CD4-positive, alpha-beta memory T cell (primary cell): ENCODE measurements around the gene HNRNPU. TPM values are rescaled to one million over a fixed set of nuclear protein-coding genes. Genes with fewer than 3 reads are reported as not detected.

Experiments
- CTCF ChIA-PET: fragments of 350-600 bp; sonication (Branson Sonifier 250); formaldehyde crosslinking; loops from one replicate; lab custom pipeline; 2021; ENCODE audit warnings: inconsistent platforms; ENCODE audit not compliant: partially characterized antibody; lab: Charles Lee
- POLR2A ChIA-PET: fragments of 350-600 bp; sonication (Branson Sonifier 250); formaldehyde crosslinking; loops from one replicate; lab custom pipeline; 2021; ENCODE audit not compliant: partially characterized antibody; lab: Charles Lee
- DNase-seq, 5 donors: peaks; one replicate each; pipeline versions ENCODE4 v3.0.0 to v3.0.0-alpha.2; 2020 to 2022; ENCODE audit warnings: mixed read lengths in 1 of 5
- H3K27ac ChIP-seq: one replicate; pipeline ENCODE4 v1.7.0; 2013; ENCODE audit warnings: low read depth, low read length
- H3K27me3 ChIP-seq: 2 replicates; pipeline ENCODE4 v1.7.0; 2013; ENCODE audit warnings: mild to moderate bottlenecking, low read length, moderate library complexity; ENCODE audit not compliant: insufficient read depth
- H3K36me3 ChIP-seq: 2 replicates; pipeline ENCODE4 v1.7.0; 2013; ENCODE audit warnings: mild to moderate bottlenecking, low read length, moderate library complexity; ENCODE audit not compliant: insufficient read depth
- H3K4me1 ChIP-seq: 2 replicates; pipeline ENCODE4 v1.7.0; 2013; ENCODE audit warnings: mild to moderate bottlenecking, low read length, moderate library complexity; ENCODE audit not compliant: insufficient read depth
- H3K4me3 ChIP-seq, 2 donors: one replicate each; pipeline ENCODE4 v1.7.0; 2013; ENCODE audit warnings: low read length in 2 of 2, mild to moderate bottlenecking in 1 of 2
- H3K9me3 ChIP-seq, 2 donors: one replicate each; pipeline ENCODE4 v1.7.0; 2013; ENCODE audit warnings: low read length in 2 of 2, control low read depth in 1 of 2; ENCODE audit not compliant: control insufficient read depth in 1 of 2
- H3K27ac Mint-ChIP-seq, 7 donors: one replicate each; pipeline ENCODE4 v1.8.0; 2020 to 2021; ENCODE audit warnings: mixed read lengths in 7 of 7, mild to moderate bottlenecking in 6 of 7, inconsistent platforms in 3 of 7, moderate library complexity in 3 of 7
- H3K27me3 Mint-ChIP-seq, 2 donors: one replicate each; pipeline ENCODE4 v1.8.0; 2020 to 2021; ENCODE audit warnings: mixed read lengths in 2 of 2
- H3K36me3 Mint-ChIP-seq, 2 donors: one replicate each; pipeline ENCODE4 v1.8.0; 2020 to 2021; ENCODE audit warnings: mixed read lengths in 2 of 2, inconsistent platforms in 1 of 2, mild to moderate bottlenecking in 1 of 2
- H3K4me1 Mint-ChIP-seq, 4 donors: one replicate each; pipeline ENCODE4 v1.8.0; 2020 to 2021; ENCODE audit warnings: mixed read lengths in 4 of 4, mild to moderate bottlenecking in 1 of 4
- H3K4me3 Mint-ChIP-seq, 8 donors: one replicate each; pipeline ENCODE4 v1.8.0; 2020 to 2021; ENCODE audit warnings: mixed read lengths in 8 of 8, mild to moderate bottlenecking in 7 of 8, moderate library complexity in 6 of 8, inconsistent platforms in 3 of 8
- H3K9me3 Mint-ChIP-seq, 8 donors: one replicate each; pipeline ENCODE4 v1.8.0; 2020 to 2021; ENCODE audit warnings: mixed read lengths in 8 of 8, mild to moderate bottlenecking in 5 of 8, inconsistent platforms in 3 of 8, moderate library complexity in 1 of 8
- intact Hi-C: fragments of 100-400 bp; cut with micrococcal nuclease; formaldehyde crosslinking; loops from one replicate; pipeline ENCODE4 v1.15.1; 2023
- polyA plus RNA-seq, 2 donors: library from polyadenylated mRNA; unstranded; fragments of 300-500 nt; fragmentation: Illumina TruSeq; gene quantifications; one replicate each; pipeline ENCODE4 v1.2.3, GENCODE V29; 2021
- total RNA-seq, 2 experiments: library from RNA; stranded (reverse); gene quantifications; one replicate each; pipeline ENCODE4 v1.2.3, GENCODE V29; 2021

Gene HNRNPU
- total and polyA plus RNA-seq, 4 experiments from 2014 or later: 126 to 385 (median 363) TPM

- POLR2A ChIA-PET: interaction anchor here (0.7 to 25.4 kb wide), 18 partner anchors 8 to 1608 kb away, joined by 3 to 1465 read pairs (median 8); partner anchors contain the start of genes ADSS2, CATSPERE, CEP170 and COX20
- H3K27me3 ChIP-seq: no peaks in the 10 kb centered on the region
Measured at GRCh38 chr1:244862699-244863490, 1.4 kb downstream of the HNRNPU start.

GRCh38 chr1:244862354-244862698 lies 2.0 kb downstream of the HNRNPU start:
- peak in 2 of 5 donors; percentile 62 to 69 for DNase-seq
- peaks cover 44 to 90% (median 57%) of the 10 kb centered on the region in 4 donors for H3K4me1 Mint-ChIP-seq
- intact Hi-C loops: loop anchor here (1.0 to 10.0 kb wide), 5 partner anchors 8 to 1705 kb away; partner anchors contain the start of genes CNST and TFB2M
- no peaks in the 10 kb centered on the region for H3K9me3 ChIP-seq
- ChIA-PET POLR2A (interaction anchor here (0.7 to 25.4 kb wide), 12 partner anchors 9 to 450 kb away, joined by 3 to 1465 read pairs (median 15); partner anchors contain the start of genes ADSS2, COX20 and DESI2), CTCF (interaction anchor here (1.2 to 6.5 kb wide), 7 partner anchors 10 to 180 kb away, joined by 3 to 97 read pairs (median 30); partner anchors contain the start of gene COX20)
- H3K27me3 ChIP-seq: no peaks in the 10 kb centered on the region
- H3K27ac ChIP-seq: peak overlapping the region; percentile 99
- H3K4me1 ChIP-seq: peaks cover 60% of the 10 kb centered on the region
- H3K4me3 Mint-ChIP-seq: peak overlapping the region; percentile 91 to 99 (median 94)
- H3K36me3 ChIP-seq: peaks cover 38% of the 10 kb centered on the region
- peak overlapping the region; percentile 64 to 88 for H3K4me3 ChIP-seq
- H3K9me3 Mint-ChIP-seq: peaks cover 0 to 6% (median 0%) of the 10 kb centered on the region in 8 donors
- H3K27me3 Mint-ChIP-seq: peaks cover 0 to 1% of the 10 kb centered on the region in 2 donors
- H3K27ac Mint-ChIP-seq: peak overlapping the region; percentile 95 to 99 (median 97)
- peaks cover 46 to 65% of the 10 kb centered on the region in 2 donors for H3K36me3 Mint-ChIP-seq

More at GRCh38 chr1:244862699-244863490, 1.4 kb downstream of the HNRNPU start:
- H3K4me1 Mint-ChIP-seq: peaks cover 40 to 84% (median 52%) of the 10 kb centered on the region in 4 donors
- Histone ChIP-seq H3K9me3 (no peaks in the 10 kb centered on the region), H3K27ac (peak overlapping the region; percentile 99), H3K4me1 (peaks cover 54% of the 10 kb centered on the region), H3K4me3 (peak overlapping the region; percentile 64 to 88), H3K36me3 (peaks cover 32% of the 10 kb centered on the region)
- peaks cover 40 to 60% of the 10 kb centered on the region in 2 donors for H3K36me3 Mint-ChIP-seq
- CTCF ChIA-PET: interaction anchor here (1.1 to 6.5 kb wide), 7 partner anchors 10 to 179 kb away, joined by 3 to 97 read pairs (median 30); partner anchors contain the start of gene COX20
- intact Hi-C loops: loop anchor here (1.0 to 10.0 kb wide), 6 partner anchors 9 to 1704 kb away; partner anchors contain the start of genes CNST, COX20 and TFB2M
- H3K27ac Mint-ChIP-seq: peak overlapping the region; percentile 95 to 99 (median 97)
- H3K27me3 Mint-ChIP-seq: peaks cover 0 to 1% of the 10 kb centered on the region in 2 donors
- H3K4me3 Mint-ChIP-seq: peak overlapping the region; percentile 91 to 99 (median 96)
- peak; percentile 94 to 96 (median 96) for DNase-seq
- H3K9me3 Mint-ChIP-seq: peaks cover 0 to 6% (median 0%) of the 10 kb centered on the region in 8 donors

GRCh38 chr1:244861683-244862082 lies 2.7 kb downstream of the HNRNPU start:
- Mint-ChIP-seq H3K27me3 (peaks cover 0 to 1% of the 10 kb centered on the region in 2 donors), H3K36me3 (peaks cover 52 to 72% of the 10 kb centered on the region in 2 donors), H3K4me3 (peak overlapping the region; percentile 83 to 99 (median 89)), H3K9me3 (peaks cover 0 to 6% (median 0%) of the 10 kb centered on the region in 8 donors), H3K27ac (peak overlapping the region; percentile 81 to 98 (median 90)), H3K4me1 (peaks cover 45 to 94% (median 61%) of the 10 kb centered on the region in 4 donors)
- H3K4me1 ChIP-seq: peaks cover 66% of the 10 kb centered on the region
- H3K9me3 ChIP-seq: no peaks in the 10 kb centered on the region
- CTCF ChIA-PET: interaction anchor here (0.9 to 6.5 kb wide), 9 partner anchors 9 to 180 kb away, joined by 3 to 97 read pairs (median 6); partner anchors contain the start of gene COX20
- POLR2A ChIA-PET: interaction anchor here (0.7 to 25.4 kb wide), 8 partner anchors 17 to 1120 kb away, joined by 4 to 1465 read pairs (median 29); partner anchors contain the start of genes COX20 and DESI2
- H3K27ac ChIP-seq: peak overlapping the region; percentile 99
- DNase-seq: no peak
- no peaks in the 10 kb centered on the region for H3K27me3 ChIP-seq
- intact Hi-C loops: loop anchor here (1.0 to 10.0 kb wide), 5 partner anchors 7 to 1706 kb away; partner anchors contain the start of genes CNST and TFB2M
- peak overlapping the region; percentile 40 to 64 for H3K4me3 ChIP-seq
- H3K36me3 ChIP-seq: peaks cover 44% of the 10 kb centered on the region

- ChIA-PET POLR2A (interaction anchor here (0.7 to 25.4 kb wide), 7 partner anchors 17 to 1121 kb away, joined by 4 to 1465 read pairs (median 34); partner anchors contain the start of genes COX20 and DESI2), CTCF (interaction anchor here (0.9 to 6.5 kb wide), 8 partner anchors 10 to 181 kb away, joined by 3 to 97 read pairs (median 18); partner anchors contain the start of gene COX20)
- Histone ChIP-seq H3K27ac (peak overlapping the region; percentile 99), H3K9me3 (no peaks in the 10 kb centered on the region), H3K4me3 (peak overlapping the region; percentile 40 to 64), H3K36me3 (peaks cover 50% of the 10 kb centered on the region), H3K4me1 (peaks cover 73% of the 10 kb centered on the region), H3K27me3 (no peaks in the 10 kb centered on the region)
- DNase-seq: no peak
- H3K4me1 Mint-ChIP-seq: peaks cover 46 to 94% (median 60%) of the 10 kb centered on the region in 4 donors
- peak overlapping the region; percentile 81 to 98 (median 90) for H3K27ac Mint-ChIP-seq
- H3K36me3 Mint-ChIP-seq: peaks cover 58 to 78% of the 10 kb centered on the region in 2 donors
- peaks cover 0 to 6% (median 0%) of the 10 kb centered on the region in 8 donors for H3K9me3 Mint-ChIP-seq
- peak overlapping the region; percentile 83 to 99 (median 89) for H3K4me3 Mint-ChIP-seq
- intact Hi-C loops: loop anchor here (5.0 to 10.0 kb wide), 4 partner anchors 59 to 1706 kb away; partner anchors contain the start of genes CNST and TFB2M
- peaks cover 0 to 1% of the 10 kb centered on the region in 2 donors for H3K27me3 Mint-ChIP-seq
Measured at GRCh38 chr1:244860914-244861610, 3.3 kb downstream of the HNRNPU start.

GRCh38 chr1:244860078-244860477 lies 4.3 kb downstream of the HNRNPU start:
- peaks cover 51 to 94% (median 63%) of the 10 kb centered on the region in 4 donors for H3K4me1 Mint-ChIP-seq
- H3K27me3 Mint-ChIP-seq: peaks cover 0 to 1% of the 10 kb centered on the region in 2 donors
- Histone ChIP-seq H3K27ac (peak overlapping the region; percentile 99), H3K9me3 (no peaks in the 10 kb centered on the region), H3K36me3 (peaks cover 60% of the 10 kb centered on the region), H3K4me1 (peaks cover 73% of the 10 kb centered on the region), H3K4me3 (no peak overlapping the region), H3K27me3 (no peaks in the 10 kb centered on the region)
- H3K4me3 Mint-ChIP-seq: peak overlapping the region; percentile 53 to 99 (median 89)
- DNase-seq: no peak
- CTCF ChIA-PET: interaction anchor here (1.5 to 6.5 kb wide), 5 partner anchors 12 to 182 kb away, joined by 4 to 97 read pairs (median 34); partner anchors contain the start of gene COX20
- peaks cover 0 to 6% (median 0%) of the 10 kb centered on the region in 8 donors for H3K9me3 Mint-ChIP-seq
- peaks cover 68 to 88% of the 10 kb centered on the region in 2 donors for H3K36me3 Mint-ChIP-seq
- H3K27ac Mint-ChIP-seq: peak overlapping the region; percentile 53 to 98 (median 90)
- POLR2A ChIA-PET: interaction anchor here (1.2 to 25.4 kb wide), 3 partner anchors 16 to 183 kb away, joined by 4 to 1465 read pairs (median 356); partner anchors contain the start of gene COX20
- intact Hi-C loops: loop anchor here (5.0 to 10.0 kb wide), 4 partner anchors 58 to 1707 kb away; partner anchors contain the start of genes CNST and TFB2M

- intact Hi-C loops: no loop called here
- POLR2A ChIA-PET: interaction anchor here (1.3 to 25.4 kb wide), 3 partner anchors 9 to 113 kb away, joined by 3 to 1465 read pairs (median 356); partner anchors contain the start of gene COX20
- peaks cover 84 to 89% of the 10 kb centered on the region in 2 donors for H3K36me3 Mint-ChIP-seq
- H3K4me3 Mint-ChIP-seq: peak overlapping the region in 4 of 8 donors; percentile 14 to 77 (median 36)
- Histone ChIP-seq H3K27me3 (no peaks in the 10 kb centered on the region), H3K27ac (no peak overlapping the region), H3K4me3 (no peak overlapping the region), H3K4me1 (peaks cover 86% of the 10 kb centered on the region), H3K36me3 (peaks cover 70% of the 10 kb centered on the region), H3K9me3 (no peaks in the 10 kb centered on the region)
- H3K27me3 Mint-ChIP-seq: no peaks in the 10 kb centered on the region
- CTCF ChIA-PET: interaction anchor here (0.9 to 2.4 kb wide), 3 partner anchors 12 to 184 kb away, joined by 3 to 17 read pairs (median 4); partner anchors contain the start of gene COX20
- H3K27ac Mint-ChIP-seq: peak overlapping the region in 5 of 7 donors; percentile 0 to 97 (median 45)
- no peak for DNase-seq
- peaks cover 62 to 94% (median 76%) of the 10 kb centered on the region in 4 donors for H3K4me1 Mint-ChIP-seq
- peaks cover 0 to 4% (median 0%) of the 10 kb centered on the region in 8 donors for H3K9me3 Mint-ChIP-seq
Measured at GRCh38 chr1:244858357-244858756, 6.0 kb downstream of the HNRNPU start.
